Stomach (tissue), 4 donors: ENCODE data around the gene SLC35F2.

Source experiments
- EP300 ChIP-seq: sonication (generic); formaldehyde crosslinking; IDR thresholded peaks from one replicate; pipeline ENCODE4 v1.6.1; 2017; ENCODE audit warnings: antibody characterized with exemption
- POLR2A ChIP-seq, 4 donors: fragments of 450-650 bp; IDR thresholded peaks; one replicate each; pipeline ENCODE4 v1.6.1; 2016; ENCODE audit warnings: antibody characterized with exemption in 4 of 4, control low read depth in 2 of 4, mild to moderate bottlenecking in 1 of 4, moderate library complexity in 1 of 4
- POLR2AphosphoS5 ChIP-seq, 3 donors: sonication (generic); formaldehyde crosslinking; IDR thresholded peaks; one replicate each; pipeline ENCODE4 v1.6.1; 2016; ENCODE audit warnings: antibody characterized with exemption in 3 of 3
- TF ChIP-seq, protein P1 (sequence below), 7 experiments: fragments of 450-650 bp in 4 of 7; fragments of 200-600 bp in 3 of 7; sonication (generic) in 3 of 7; IDR thresholded peaks; one replicate each; pipeline ENCODE4 v1.5.1; 2016 to 2019; ENCODE audit warnings: antibody characterized with exemption in 7 of 7, control low read depth in 2 of 7, mild to moderate bottlenecking in 1 of 7

DNA sequence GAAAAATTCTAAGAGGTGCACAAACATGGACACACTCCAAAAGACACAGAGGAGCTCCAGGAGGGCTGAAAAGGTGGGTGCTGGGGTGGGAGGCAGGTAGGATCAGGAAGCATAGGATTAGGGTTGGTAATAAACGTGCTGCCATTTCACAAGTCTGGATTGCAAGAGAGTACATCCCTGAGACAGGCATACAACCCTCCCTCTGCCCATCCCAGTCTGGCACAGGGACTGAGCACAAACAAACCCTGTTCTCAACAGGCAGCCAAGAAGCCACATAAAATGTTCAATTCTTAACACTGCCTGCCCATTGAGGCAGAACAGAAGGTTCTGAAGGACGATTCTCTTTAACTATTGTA lies 18.5 kb downstream of the SLC35F2 start:
- TF ChIP-seq, protein P1, sequence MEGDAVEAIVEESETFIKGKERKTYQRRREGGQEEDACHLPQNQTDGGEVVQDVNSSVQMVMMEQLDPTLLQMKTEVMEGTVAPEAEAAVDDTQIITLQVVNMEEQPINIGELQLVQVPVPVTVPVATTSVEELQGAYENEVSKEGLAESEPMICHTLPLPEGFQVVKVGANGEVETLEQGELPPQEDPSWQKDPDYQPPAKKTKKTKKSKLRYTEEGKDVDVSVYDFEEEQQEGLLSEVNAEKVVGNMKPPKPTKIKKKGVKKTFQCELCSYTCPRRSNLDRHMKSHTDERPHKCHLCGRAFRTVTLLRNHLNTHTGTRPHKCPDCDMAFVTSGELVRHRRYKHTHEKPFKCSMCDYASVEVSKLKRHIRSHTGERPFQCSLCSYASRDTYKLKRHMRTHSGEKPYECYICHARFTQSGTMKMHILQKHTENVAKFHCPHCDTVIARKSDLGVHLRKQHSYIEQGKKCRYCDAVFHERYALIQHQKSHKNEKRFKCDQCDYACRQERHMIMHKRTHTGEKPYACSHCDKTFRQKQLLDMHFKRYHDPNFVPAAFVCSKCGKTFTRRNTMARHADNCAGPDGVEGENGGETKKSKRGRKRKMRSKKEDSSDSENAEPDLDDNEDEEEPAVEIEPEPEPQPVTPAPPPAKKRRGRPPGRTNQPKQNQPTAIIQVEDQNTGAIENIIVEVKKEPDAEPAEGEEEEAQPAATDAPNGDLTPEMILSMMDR (IDR thresholded peaks at IDR 0.05) = no peak
- TF ChIP-seq POLR2A (IDR thresholded peaks at IDR 0.05) (no peak), EP300 (no peak), POLR2AphosphoS5 (IDR thresholded peaks at IDR 0.05) (no peak)
